Heart left ventricle (tissue), 13 donors: ENCODE data around the gene SNRNP40.

Source experiments
- CTCF ChIP-seq, 12 donors: fragments of 200-600 bp; sonication (generic) in 4 of 12; IDR thresholded peaks; one replicate each; pipeline versions ENCODE4 v1.5.0 to v1.8.0; 2018 to 2022; ENCODE audit warnings: antibody characterized with exemption in 12 of 12, mild to moderate bottlenecking in 5 of 12
- POLR2A ChIP-seq, 2 donors: fragments of 450-650 bp; IDR thresholded peaks; one replicate each; pipeline ENCODE4 v1.6.1; 2017; ENCODE audit warnings: antibody characterized with exemption in 2 of 2, mild to moderate bottlenecking in 2 of 2, moderate library complexity in 2 of 2
- donor health status: ischemic (EF 13 %, LVEDD 7.1; RV severe dilation, severe dysfunction).
- donor health status: DM: no; HTN: yes; CAD: no.
- donor health status: DM: no; HTN: no; CAD: no.
- donor health status: ischemic (EF 25% LVEDD 6.9; RV normal size, moderate dysfunction).
- donor health status: ischemic (EF 25% LVEDD 5.7; RV mildly dilated, moderate dysfunction).
- donor health status: ischemic (EF 35%, LVEDD 5.7; RV mildly dilated, moderate dysfunction).
- donor health status: nonischemic (EF 11% LVEDD 7.7; RV severe dilation, severe dysfunction).
- donor health status: DM: yes; HTN: yes; CAD: no.
- donor health status: PGD.
- donor health status: ischemic (EF 29% LVEDD 5.4; RV normal size, mild dysfunction).
- donor health status: nonischemic (EF 23%, LVEDD 6.1; RV moderate dilation, normal function).

DNA sequence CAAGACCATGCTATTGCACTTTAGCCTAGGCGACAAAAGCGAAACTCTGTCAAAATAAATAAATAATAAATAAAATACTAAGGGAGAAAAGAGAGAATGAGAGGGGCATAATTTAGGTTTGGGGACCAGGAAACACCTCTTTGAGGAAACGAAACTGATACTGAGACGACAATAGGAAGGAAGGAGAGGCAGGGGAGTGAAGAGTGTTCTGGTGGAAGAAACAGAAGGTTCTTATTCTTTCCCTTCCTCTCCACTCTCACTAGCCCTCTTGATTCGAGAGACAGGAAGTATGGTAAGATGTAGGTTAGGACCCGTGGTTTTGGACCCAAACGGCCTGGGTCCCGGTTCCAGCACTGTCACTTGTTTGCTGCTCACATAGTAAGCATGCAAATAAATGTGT is 55.3 kb downstream of the SNRNP40 start:
- no peak for TF ChIP-seq POLR2A (IDR thresholded peaks at IDR 0.05)
- no peak for TF ChIP-seq CTCF (IDR thresholded peaks at IDR 0.05)
